WERI-Rb-1 (cell line): ENCODE results near the gene VAV2.

Source experiments
- DNase-seq: peaks from one replicate; pipeline ENCODE4 v3.0.0-alpha.2; 2020
- H3K27ac ChIP-seq: fragments of 250-450 bp; sonication (Bioruptor Pico); 2 replicates; pipeline ENCODE4 v1.5.1; 2020; ENCODE audit warnings: mild to moderate bottlenecking, moderate library complexity
- H3K27me3 ChIP-seq: fragments of 250-450 bp; sonication (Bioruptor Pico); 2 replicates; pipeline ENCODE4 v1.5.1; 2021; ENCODE audit warnings: mild to moderate bottlenecking, low read depth, moderate library complexity; ENCODE audit not compliant: insufficient read depth, severe bottlenecking
- H3K36me3 ChIP-seq: fragments of 250-450 bp; sonication (Bioruptor Pico); 2 replicates; pipeline ENCODE4 v1.5.1; 2020; ENCODE audit warnings: mild to moderate bottlenecking, moderate library complexity
- H3K4me3 ChIP-seq: 2 replicates; pipeline ENCODE4 v1.5.1; 2011; ENCODE audit warnings: low read depth, mild to moderate bottlenecking, control low read depth, low read length
- H3K9me3 ChIP-seq: fragments of 250-450 bp; sonication (Bioruptor Pico); 2 replicates; pipeline ENCODE4 v1.5.1; 2021; ENCODE audit warnings: mild to moderate bottlenecking, moderate library complexity; ENCODE audit not compliant: severe bottlenecking
- CTCF ChIP-seq: IDR thresholded peaks from 2 replicates; pipeline ENCODE4 v1.5.1; 2011; ENCODE audit warnings: low read depth, mild to moderate bottlenecking, control low read depth, inconsistent platforms, low read length

Gene VAV2

GRCh38 chr9:133980864-133981588 is 11.1 kb downstream of the VAV2 start:
- peaks cover under 1% of the 10 kb centered on the region for H3K36me3 ChIP-seq
- H3K27ac ChIP-seq = no peak overlapping the region
- no peak overlapping the region for H3K4me3 ChIP-seq
- TF ChIP-seq CTCF = no peak
- no peak for DNase-seq
- H3K27me3 ChIP-seq = no peaks in the 10 kb centered on the region
- no peaks in the 10 kb centered on the region for H3K9me3 ChIP-seq

- peak overlapping the region; percentile 10 for H3K27ac ChIP-seq
- no peaks in the 10 kb centered on the region for H3K27me3 ChIP-seq
- no peak for DNase-seq
- H3K4me3 ChIP-seq = no peak overlapping the region
- no peaks in the 10 kb centered on the region; the same call in none of the 2 replicates for H3K36me3 ChIP-seq
- no peaks in the 10 kb centered on the region for H3K9me3 ChIP-seq
- no peak for TF ChIP-seq CTCF
Observed at GRCh38 chr9:133979921-133980863, 11.9 kb downstream of the VAV2 start.

GRCh38 chr9:133979273-133979920 is 12.7 kb downstream of the VAV2 start:
- Histone ChIP-seq H3K4me3 (no peak overlapping the region), H3K36me3 (no peaks in the 10 kb centered on the region; the same call in none of the 2 replicates), H3K9me3 (no peaks in the 10 kb centered on the region), H3K27me3 (no peaks in the 10 kb centered on the region), H3K27ac (peak overlapping the region; percentile 29)
- TF ChIP-seq CTCF = no peak
- peak; percentile 64 for DNase-seq

- Histone ChIP-seq H3K27me3 (no peaks in the 10 kb centered on the region), H3K27ac (peak overlapping the region; percentile 29; the same call in 1 of the 2 replicates), H3K9me3 (no peaks in the 10 kb centered on the region), H3K36me3 (no peaks in the 10 kb centered on the region; the same call in none of the 2 replicates), H3K4me3 (no peak overlapping the region)
- no peak for TF ChIP-seq CTCF
- no peak for DNase-seq
Observed at GRCh38 chr9:133978899-133979272, 13.2 kb downstream of the VAV2 start.

- Histone ChIP-seq H3K4me3 (no peak overlapping the region), H3K9me3 (no peaks in the 10 kb centered on the region), H3K27ac (no peak overlapping the region), H3K36me3 (no peaks in the 10 kb centered on the region; the same call in none of the 2 replicates), H3K27me3 (no peaks in the 10 kb centered on the region)
- no peak for TF ChIP-seq CTCF
- no peak for DNase-seq
Observed at GRCh38 chr9:133978226-133978898, 13.8 kb downstream of the VAV2 start.
